ENCODE data around the gene SNRPA1.
A peak's percentile ranks its signal among the peaks of the same experiment; 100 is the strongest.

Gene SNRPA1

DNA sequence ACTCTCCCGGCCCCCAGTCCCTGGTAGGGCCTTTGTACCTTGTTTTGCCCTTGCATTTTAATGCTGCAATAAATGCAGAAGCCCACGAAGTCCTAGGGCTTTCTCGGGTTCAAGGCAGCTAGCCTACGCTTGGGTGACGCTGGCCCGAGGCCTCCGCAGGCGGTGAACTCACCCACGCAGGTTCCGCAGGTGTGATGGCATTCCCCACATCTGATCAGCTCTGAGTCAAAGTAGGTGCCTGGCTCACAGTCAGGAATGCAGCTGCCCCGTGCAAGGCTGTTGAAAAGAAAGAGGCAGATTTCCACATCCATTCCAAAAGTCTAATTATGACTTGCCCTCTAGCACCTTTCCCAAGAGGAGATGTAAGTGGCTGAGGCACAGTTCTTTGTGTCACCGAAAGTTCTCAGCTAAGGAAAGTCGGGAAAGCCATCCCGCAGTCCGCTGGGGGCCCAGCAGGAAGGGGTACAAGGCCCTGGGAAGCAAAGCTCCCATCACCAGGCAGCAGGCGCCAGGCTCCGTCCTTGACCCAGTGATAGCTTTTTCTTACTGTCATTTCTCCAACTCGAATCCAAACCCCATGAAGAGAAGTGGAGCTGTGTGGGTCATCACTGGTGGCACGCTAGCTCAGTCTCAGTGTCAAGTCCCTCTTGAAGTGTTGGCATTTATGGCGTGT lies 23.2 kb upstream of the SNRPA1 start:
- DNase-seq = no peak

DNA sequence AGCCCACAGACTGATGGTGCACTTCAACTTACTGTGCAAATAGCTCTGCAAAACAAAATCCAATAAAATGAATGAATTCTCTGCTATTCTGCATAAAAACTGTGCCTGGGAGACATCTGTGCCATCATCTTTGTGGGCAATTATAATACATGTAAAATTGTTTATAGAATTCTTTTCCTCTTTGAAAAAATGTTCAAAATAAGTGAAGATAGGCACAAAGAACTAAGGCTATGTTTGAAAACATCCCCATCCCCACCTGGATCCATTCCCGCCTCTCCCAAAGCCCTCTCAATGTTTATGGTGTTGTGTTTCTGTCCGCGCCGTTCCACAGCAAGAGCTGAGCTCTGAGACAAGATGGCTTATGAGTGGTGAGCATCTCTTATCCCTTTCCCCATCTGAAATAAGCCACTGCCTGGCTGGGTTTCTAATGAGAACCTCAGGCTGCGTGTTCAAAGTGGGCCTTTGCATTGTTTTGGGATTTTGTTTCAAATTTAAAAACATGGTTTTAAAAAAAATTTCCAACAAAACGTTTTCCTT lies 22.4 kb upstream of the SNRPA1 start:
- DNase-seq = no peak

DNA sequence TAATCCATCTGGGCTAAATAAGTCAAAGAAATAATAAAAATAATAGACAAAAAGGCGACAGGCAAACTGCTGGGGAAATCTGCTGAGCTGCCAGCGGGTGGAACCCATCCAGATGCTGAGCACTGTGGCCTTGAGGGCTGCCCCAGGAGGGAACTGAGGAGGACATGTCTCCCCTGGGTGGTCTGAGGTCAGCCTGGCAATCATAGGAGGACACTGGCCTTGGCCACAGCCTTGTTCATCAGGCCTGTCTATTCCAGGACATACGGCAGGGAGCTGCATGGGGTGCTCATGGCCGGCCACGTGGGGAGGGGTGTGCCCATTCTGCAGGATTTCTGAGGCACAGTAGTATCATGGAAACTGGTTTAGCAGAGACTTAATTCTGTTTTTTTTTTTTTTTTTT lies 21.5 kb upstream of the SNRPA1 start:
- DNase-seq = no peak

DNA sequence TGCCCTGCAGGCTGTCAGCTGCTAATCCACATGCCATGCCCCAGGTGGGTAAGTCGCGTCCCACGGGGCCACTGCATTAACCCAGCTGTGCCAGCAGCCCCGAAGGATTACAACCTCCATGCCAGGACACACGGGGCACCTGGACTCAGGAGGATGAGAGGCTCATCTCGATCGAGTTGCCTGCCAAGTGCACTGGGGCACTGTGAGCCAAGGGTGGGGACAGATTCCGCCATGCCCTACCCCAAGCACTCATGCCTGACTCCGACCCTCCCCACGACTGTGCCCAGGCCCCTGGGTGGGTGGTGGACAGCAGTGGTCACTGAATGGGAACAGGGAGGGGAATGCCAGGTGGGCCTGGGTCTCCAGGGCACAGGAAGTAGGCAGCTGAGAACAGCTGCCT lies 20.7 kb upstream of the SNRPA1 start:
- no peak for DNase-seq

DNA sequence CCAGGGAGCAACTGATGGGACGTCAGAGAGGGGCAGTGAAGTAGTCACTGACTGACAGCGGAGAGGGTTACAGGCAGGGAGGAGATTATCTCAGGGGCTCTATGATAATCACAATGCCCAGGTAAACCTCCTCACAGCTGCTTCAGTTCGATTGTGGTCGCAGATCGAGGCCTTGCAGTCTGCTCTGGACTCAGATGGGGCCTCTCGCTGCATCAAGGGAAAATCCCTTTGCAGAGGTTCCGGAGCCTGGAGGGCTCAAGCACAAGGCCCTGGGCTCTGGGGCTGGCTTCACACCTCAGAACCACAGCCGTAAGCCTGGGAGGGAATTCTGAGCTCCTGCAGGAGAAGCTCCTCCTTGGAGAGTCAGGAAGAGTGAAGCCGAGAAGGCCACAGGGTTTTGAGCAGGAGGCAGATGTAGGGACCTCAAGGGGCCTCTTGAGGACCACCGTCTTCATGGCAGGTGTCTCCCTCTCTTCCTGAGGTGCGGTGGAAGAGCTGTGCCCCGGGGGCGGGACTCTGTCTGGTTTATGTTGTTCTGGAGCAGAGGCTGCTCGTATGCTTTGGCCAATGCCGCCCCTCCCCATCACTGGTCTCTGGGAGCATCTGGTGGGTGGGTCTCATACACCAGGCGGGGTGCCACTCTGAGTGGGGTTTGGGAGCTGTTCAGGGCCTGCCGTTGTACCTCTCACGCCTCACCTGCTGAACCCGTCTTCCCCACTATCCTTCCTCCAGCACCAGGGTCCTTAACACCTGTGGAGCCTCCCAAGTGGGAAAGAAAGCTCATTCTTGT lies 19.5 kb upstream of the SNRPA1 start:
- no peak for DNase-seq

DNA sequence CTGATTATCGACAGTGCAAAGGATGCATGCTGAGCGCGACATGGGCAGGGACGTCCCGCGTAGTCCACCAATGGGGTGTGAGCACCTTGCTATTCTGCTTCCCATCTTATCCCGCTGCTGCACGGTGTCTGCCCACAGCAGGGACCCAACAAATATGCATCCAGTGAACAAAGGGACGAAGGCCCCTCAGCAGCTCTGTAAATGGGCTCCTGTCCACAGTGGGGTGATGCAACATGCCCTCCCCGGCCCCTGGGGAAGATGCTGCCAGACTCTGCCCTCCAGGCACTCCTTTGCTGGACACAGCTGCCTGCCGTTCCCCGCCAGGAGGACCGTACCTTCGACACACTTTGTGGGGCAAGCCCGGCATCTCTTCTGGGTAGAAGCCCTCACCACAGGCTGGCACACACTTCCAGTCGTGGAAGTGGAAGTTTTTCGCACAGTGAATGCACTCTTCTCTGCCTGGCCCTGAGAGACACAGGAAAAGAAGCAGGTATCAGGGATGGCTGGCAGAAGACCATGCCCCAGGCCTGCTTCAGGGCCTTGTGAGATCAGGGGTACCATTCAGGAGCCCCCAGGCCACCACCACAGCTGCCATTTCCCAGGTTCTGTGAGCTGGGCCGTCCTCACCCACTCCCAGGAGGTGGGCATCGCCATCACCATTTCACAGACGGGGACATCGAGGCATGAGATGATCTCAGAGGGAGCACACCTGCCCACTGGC lies 18.2 kb upstream of the SNRPA1 start:
- DNase-seq = no peak

DNA sequence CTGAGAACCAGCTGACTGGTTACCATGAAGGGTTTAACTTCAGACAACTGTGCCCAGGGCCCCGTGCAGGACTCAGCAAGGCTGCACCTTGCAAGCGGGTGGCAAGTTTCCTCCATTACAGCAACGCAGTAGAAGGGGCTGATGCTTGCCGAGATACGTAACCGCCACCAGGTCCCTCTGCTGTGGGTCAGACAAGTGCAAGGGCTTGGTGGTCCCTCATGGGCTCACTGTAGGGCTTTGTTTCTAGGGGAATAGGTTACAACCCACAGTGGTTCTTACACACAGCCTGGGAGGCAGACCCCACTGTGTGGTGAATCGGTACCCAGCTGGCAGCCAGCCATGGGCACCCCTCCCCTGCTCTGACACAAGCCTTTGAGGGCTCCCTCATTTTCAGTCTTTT lies 15.5 kb upstream of the SNRPA1 start:
- DNase-seq = no peak

DNA sequence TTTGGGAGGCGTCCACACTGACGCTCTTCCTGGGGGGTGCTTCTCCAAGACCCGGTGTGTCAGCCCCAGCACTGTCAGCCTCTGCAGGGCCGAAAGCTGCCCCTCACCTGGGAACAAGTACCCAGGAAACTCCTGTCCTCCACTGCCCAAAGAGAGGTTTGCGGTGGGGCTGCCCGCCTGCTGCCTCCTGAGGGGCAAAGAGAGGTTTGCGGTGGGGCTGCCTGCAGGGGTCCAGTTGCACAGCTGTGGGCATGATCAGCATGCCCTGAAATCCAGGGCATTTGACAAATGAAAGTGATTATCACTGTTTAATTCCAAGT lies 15.1 kb upstream of the SNRPA1 start:
- DNase-seq = no peak

DNA sequence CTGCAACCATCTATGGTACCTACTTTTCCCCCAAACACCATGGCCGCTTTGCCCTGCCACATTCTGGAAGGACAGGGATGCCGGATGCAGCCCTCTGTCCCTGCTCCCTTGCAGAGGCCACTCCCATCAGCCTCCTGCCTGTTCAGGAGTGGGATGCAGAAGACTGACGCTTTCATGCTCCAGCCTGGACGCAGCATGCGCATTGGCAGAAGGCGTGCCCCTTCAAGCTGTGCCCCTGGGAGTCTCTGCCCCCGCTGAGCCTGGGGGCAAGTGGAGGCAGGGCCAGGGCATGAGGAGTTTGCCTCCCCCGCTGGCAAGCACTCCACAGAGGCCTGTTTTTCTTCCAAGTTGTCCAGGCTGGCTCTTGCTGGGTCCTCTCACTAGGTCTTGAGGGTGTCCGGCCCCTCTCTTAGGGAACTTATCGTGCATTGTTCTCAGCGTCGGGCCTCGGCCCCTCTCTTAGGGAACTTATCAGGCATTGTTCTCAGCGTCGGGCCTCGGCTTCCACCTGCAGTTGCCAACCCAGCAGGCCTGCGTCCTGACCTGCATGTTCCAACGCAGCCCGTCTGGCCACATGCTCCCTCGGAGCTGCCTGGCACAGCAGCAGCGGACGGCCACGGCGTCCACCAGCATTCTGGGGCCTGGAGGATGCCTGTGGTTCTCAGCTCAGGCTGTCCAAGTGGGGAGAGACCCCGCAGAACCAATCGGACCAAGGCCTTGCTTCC lies 14.6 kb upstream of the SNRPA1 start:
- no peak for DNase-seq

DNA sequence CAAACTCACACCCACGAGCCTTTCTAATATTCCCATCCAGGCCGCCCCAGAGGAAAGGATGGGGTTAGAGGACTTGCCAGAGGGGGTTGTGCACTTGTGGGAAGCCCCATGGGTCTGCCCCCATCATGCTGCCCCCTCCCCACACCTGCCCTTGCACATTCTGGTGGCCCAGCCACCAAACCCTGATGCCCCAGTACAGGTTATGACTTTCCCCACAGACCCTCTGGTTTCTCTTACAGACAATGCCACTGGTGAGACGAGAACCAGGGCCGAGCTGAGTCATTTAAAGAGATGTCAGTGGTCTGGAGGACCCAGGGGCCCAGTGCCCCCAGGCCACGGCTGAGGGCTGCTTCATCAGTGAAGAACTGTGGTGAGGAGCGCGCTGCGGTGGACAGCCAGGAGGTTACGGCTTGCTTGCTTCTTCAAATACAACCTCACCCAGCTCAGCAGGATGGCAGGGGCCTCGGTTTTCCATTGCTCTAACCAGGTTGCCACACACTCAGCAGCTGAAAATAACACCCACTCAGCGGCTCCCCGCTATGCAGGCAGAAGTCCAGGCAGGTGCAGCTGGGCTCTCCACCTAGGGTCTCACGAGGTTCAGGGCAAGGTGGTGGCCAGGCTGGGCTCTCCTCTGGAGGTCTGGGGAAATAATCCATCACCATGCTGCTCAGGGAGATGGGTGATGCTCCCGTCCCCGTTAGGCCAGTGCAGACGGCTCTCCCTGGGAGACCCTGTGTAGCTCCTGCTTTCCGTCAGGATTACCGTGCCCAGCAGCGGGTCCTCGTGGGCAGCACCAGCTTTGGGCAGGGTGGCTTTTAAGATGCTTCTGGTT lies 13.8 kb upstream of the SNRPA1 start:
- DNase-seq = no peak

DNA sequence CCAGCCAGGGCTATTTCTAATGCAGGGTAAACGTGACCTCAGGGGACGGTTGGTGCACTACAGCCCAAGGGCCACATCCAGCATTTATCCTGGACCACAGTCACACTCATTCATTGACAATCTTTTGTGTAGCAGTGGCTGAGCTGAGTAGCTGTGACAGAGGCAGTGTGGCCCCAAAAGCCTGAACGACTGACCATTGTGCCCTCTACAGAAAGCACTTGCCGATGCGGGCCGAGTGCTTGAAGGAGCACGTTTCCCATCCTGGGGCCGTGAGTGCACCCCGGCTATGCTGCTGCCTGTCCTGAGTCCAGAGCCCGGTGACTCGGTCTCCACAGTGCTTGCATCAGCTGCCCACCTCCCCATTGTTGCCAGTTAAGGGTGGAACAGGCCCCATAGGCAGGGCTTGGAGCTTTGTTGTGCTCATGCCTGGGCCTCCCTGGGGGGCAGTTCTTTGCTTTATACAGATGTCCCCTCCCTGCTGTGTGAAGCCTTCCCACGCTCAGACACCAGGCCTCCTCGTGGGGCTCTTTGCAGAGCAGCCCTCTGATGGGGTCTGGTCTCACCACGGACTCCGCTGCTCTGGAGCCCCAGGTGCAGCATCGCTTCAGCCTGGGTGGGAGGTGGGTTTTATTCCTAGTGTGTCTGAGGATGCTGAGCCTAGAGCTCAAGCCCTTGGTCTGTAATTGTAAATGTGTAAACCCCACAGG lies 13.0 kb upstream of the SNRPA1 start:
- DNase-seq = no peak

DNA sequence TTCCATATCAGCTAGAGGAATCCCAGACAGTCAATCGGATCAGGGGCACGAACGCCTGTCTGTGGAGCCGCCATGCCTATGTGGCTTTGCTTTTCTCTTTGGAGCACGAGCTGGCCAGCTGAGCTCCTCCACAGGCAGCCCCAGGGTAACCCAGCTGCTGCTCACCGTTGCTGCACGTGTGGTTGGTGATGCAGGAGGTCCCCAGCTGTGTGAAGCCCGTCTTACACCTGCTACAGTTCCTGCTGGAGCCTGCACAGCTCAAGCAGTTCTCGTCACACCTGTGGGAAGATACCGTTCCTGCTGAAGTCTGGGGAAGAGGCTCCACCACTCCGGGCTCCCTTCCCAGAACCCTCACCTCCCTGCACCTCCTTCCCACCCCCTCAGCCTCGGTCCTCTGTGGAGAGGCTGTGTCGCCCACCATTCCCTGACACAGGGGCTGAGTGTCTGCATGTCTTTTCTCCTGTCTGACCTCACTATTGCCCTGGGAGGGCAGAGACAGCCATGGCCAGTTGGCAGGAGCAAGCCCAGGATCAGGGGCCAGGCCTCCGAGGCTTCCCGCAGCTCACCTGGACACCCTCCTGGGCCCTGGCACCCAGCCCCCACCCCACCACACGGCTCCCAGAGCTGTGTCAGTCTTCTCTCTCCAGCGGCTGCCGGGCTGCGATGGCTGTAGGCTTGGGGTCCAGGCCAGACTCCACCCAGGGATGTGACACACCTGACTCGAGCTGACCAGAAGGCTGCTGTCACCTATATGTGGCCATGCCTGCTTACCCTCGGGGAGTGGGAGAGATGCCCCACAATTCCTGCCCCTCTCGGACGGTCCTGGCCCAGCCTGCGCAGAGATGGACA lies 12.2 kb upstream of the SNRPA1 start:
- DNase-seq = no peak

DNA sequence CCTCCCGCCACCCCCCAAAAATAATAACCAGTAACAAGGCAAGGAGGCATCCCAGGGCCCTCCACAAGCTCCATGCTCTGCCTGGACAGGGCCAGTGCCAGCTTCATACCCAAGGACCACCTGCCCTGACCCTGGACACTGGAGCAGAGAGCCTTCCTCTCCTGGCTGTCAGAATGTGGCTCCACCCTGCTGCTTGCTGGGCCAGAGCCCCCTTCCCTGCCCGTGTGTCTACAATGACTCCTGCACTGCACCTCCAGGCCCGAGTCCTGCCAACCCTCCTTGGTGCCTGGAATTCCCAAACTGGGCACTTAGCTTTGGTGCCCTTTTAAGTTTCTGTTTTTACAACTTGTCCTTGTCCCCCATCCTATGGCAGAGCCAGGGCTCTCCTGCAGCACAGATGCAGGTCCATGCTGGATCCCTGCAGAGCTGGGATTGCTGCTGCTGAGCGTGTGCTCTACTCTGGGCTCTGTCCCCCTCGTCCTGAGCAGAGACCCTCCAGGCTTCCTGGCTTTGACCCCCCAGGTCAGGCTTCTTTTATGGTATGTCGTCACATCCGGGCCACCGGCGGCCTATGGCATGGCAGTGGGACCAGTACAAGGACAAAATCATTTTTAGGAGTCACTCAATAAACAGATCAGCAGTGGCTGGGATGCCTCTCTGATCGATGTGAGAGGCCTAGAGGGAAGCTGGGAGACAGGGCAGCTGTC lies 11.4 kb upstream of the SNRPA1 start:
- DNase-seq = no peak

DNA sequence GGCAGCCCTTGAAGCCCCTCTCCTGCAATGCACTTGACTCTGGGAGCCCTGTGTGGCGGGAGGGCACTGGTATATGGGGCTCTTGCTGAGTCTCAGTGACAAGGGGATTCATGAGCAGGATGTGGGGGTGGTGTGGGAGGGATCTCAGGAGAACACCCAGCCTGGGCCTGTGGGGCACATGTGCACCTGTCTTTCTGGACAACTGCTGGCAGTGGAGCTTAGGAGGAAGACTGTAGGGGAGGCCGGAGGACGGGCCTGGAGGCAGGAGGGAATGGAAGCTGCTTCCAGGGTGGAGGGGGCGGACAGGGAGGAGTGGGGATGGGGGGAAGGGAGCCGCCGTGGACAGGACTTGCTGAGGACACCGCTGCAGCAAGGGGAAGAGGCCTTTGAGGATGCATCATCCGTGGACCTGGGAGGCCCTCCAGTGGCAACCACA lies 10.8 kb upstream of the SNRPA1 start:
- DNase-seq = no peak

DNA sequence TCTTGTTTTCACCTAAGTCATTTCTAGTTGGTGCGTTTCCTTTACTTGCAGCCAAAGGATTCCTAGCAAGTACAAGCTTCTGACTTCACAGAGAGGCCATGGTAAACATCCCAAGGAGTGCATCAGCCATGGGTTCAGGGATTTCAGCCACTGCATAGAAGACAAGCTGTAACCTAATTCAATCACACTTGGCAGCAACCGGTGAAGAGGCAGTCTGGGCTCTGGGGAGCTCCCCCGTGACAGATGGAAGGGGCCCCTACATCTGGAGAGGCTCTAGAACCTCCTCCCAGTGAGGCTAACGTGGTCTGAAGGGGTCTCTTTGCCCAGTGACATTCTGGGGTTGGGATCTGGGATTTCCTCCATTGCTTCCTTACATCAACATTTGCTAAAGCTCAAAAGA lies 8.4 kb upstream of the SNRPA1 start:
- no peak for DNase-seq

DNA sequence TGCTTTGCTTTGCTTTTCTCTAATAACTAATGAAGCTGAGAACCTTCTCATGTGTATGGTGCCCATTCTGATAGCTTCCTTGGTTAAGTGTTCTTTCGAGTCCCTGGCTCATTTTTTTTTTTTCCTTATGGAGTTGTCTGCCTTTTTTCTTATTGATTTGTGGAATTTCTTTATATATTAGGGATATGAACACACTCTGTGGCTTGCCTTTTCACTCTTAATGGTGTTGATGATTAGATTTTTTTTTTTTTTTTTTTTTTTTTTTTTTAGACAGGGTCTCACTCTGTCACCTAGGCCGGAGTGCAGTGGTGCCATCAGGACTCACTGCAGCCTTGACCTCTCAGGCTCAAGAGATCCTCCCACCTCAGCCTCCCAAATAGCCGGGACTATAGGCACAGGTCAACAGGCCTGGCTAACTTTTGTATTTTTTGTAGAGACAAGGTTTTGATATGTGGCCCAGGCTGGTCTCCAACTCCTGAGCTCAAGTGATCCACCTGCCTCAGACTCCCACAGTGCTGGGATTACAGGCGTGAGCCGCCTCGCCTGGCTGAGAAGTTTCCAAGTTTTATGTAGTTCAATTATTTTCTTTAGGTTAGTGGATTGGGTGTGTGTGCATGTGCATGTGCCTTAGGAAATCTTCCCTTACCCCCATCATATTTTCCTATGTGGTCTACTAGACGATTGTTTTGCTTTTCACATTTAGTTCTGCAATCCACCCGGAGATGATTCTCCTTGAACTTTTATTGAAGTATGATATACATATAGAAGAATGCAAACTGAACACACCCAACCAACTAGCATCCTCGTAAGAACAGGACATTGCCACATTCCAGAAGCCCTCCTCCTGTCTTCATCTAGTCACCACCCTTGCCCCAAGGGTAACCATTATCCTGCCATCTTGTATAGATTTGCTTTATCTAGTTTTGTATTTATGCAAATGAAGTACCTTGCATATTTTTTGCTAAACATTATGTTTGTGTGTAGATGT lies 1.7 kb upstream of the SNRPA1 start:
- no peak for DNase-seq

DNA sequence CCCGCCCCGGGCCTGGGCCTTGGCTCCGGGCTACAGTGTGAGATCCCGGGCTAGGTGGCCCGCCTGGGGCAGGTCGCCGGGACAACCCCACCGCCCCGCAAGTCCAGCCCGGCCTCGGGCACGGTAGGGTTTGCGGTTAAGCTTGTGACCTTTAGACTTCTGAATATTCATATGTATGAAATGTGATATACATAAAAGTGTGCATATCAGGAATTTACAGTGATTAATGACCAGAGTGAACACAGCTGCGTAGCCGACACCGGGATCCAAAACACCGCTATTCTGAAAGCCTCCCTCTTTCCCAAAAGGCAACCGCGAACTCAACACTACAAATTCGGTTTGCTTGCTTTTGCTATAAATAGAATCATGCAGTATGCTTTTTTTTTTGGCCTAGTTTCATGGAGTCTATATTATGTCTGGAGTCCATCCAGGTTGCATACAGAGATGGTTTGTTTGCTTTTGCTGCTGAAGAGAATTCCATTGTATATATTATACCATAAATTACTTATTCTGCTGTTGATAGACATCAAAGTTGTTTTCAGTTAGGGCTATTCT lies 636 bp upstream of the SNRPA1 start:
- peak; percentile 25 for DNase-seq

DNA sequence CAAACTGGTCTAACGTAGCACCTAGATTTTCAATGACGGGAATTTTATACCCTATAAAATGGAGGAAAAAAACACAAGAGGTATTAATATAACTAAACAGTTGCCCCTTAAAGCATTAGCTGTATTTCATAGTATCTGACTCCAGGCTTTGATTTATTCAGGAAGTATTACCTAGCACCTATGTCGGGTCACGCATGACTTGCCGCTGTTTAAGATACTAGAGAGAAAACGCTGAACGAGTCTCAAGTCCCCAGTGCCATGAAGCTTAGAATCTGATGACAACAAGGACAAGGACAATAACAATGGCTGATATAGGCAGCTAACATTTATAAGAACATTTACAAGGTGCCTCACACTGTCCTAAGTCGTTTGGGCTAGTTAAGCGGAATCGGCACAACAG lies 1.9 kb downstream of the SNRPA1 start:
- DNase-seq = no peak
